ENCODE data around the gene PIK3CD.

- TF ChIP-seq, protein P1, sequence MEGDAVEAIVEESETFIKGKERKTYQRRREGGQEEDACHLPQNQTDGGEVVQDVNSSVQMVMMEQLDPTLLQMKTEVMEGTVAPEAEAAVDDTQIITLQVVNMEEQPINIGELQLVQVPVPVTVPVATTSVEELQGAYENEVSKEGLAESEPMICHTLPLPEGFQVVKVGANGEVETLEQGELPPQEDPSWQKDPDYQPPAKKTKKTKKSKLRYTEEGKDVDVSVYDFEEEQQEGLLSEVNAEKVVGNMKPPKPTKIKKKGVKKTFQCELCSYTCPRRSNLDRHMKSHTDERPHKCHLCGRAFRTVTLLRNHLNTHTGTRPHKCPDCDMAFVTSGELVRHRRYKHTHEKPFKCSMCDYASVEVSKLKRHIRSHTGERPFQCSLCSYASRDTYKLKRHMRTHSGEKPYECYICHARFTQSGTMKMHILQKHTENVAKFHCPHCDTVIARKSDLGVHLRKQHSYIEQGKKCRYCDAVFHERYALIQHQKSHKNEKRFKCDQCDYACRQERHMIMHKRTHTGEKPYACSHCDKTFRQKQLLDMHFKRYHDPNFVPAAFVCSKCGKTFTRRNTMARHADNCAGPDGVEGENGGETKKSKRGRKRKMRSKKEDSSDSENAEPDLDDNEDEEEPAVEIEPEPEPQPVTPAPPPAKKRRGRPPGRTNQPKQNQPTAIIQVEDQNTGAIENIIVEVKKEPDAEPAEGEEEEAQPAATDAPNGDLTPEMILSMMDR (conservative IDR thresholded peaks at IDR 0.05; ENCODE audit: low read length): no peak
- TF ChIP-seq EZH2phosphoT487 (IDR thresholded peaks at IDR 0.05; ENCODE audit: borderline replicate concordance, low read depth, low read length): no peak
Measured at GRCh38 chr1:9761855-9762254, 110.3 kb downstream of the PIK3CD start.
